Activated T-helper 1 cell treated with anti-CD3 and anti-CD28 coated beads, Interleukin-12 subunit alpha, Interleukin-12 subunit beta, Interleukin-2, Interleukin-4 antibody, amounts not matched to agents 30 ng/mL and 10 ng/mL and 1 ng/mL, durations not matched to agents 14 hours and 24 hours and 36 hours (primary cell): Measurements from ENCODE around the gene MUC7. TPM values are rescaled to one million over a fixed set of nuclear protein-coding genes. Genes with fewer than 3 reads are reported as not detected.

Source experiments
- DNase-seq: peaks from one replicate; pipeline ENCODE4 v3.0.0; 2021; ENCODE audit warnings: low spot score
- H3K27ac Mint-ChIP-seq: one replicate; pipeline ENCODE4 v1.8.0; 2021; ENCODE audit warnings: mild to moderate bottlenecking, mixed read lengths
- H3K27me3 Mint-ChIP-seq: one replicate; pipeline ENCODE4 v1.8.0; 2022; ENCODE audit warnings: mild to moderate bottlenecking, moderate library complexity, mixed read lengths; ENCODE audit not compliant: insufficient read depth
- H3K36me3 Mint-ChIP-seq: one replicate; pipeline ENCODE4 v1.8.0; 2021; ENCODE audit warnings: low read depth, mixed read lengths
- H3K4me1 Mint-ChIP-seq: one replicate; pipeline ENCODE4 v1.8.0; 2021; ENCODE audit warnings: low read depth, mixed read lengths
- H3K4me3 Mint-ChIP-seq: one replicate; pipeline ENCODE4 v1.8.0; 2021; ENCODE audit warnings: mild to moderate bottlenecking, moderate library complexity, mixed read lengths
- H3K9me3 Mint-ChIP-seq: one replicate; pipeline ENCODE4 v1.8.0; 2021; ENCODE audit warnings: mixed read lengths
- intact Hi-C: fragments of 100-400 bp; cut with micrococcal nuclease; formaldehyde crosslinking; loops from one replicate; pipeline ENCODE4 v1.15.1; 2024
- total RNA-seq: library from RNA; stranded (reverse); gene quantifications from 2 replicates; pipeline ENCODE4 v1.2.3, GENCODE V29; 2022

MUC7 gene
- total RNA-seq, 1 donor from 2014 or later = not detected

DNA sequence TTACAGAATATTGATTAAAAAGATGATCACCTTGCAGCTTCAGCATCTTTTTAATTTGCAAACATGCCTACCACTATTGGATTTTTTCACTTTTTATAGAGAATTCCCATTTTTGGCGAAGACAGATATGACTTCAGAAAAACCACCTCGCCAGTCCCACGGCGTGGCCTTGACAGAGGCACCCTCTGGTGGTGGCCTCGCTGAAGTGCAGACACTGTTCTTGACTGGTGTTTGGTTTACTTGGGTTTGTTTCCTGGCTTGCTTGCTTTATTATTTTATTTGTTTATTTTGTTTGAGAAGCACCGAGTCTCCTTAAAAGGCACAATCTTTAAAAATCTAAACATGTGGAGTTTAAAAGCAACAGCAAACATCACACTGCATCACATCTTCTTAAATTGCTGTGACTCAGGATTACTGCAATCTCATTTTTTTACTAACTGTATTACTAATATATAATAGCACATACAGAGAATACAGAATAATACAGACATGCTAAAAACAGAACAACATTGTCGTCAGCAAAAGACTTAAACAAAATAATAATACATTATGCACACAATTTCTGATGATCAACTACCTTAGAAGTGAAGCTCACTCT lies 33.3 kb downstream of the MUC7 start:
- peak; percentile 43 for DNase-seq
- Mint-ChIP-seq H3K4me1 (no peaks in the 10 kb centered on the region), H3K36me3 (no peaks in the 10 kb centered on the region), H3K9me3 (no peaks in the 10 kb centered on the region), H3K27me3 (no peaks in the 10 kb centered on the region), H3K4me3 (no peak overlapping the region), H3K27ac (no peak overlapping the region)
- intact Hi-C loops = loop anchor here (1.0 to 10.0 kb wide), 3 partner anchors 310 to 1186 kb away; partner anchors contain the start of gene ODAM

DNA sequence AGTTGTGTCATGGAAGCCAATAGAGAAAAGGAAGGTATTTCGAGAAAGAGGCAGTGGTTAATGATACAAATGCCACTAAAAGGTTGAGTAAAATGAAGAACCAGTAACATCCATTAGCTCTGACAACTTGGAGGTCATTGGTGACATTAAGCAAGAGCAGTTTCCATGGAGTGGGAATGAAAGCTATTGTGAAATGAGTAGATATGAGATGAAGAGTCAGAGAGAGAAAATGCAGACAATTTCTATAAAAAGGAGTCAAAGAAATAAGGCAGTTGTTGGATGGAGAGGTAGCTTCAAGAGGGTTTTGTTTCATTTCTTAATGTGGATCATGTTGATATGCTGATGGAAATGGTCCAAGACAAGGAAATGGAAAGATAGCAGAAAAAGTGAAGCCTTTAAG lies 36.8 kb downstream of the MUC7 start:
- H3K4me1 Mint-ChIP-seq = no peaks in the 10 kb centered on the region
- H3K27me3 Mint-ChIP-seq = no peaks in the 10 kb centered on the region
- no peak overlapping the region for H3K4me3 Mint-ChIP-seq
- intact Hi-C loops = loop anchor here (10.0 kb wide), 1 partner anchor 314 kb away; the partner anchor contains the start of gene ODAM
- no peak overlapping the region for H3K27ac Mint-ChIP-seq
- no peak for DNase-seq
- no peaks in the 10 kb centered on the region for H3K9me3 Mint-ChIP-seq
- H3K36me3 Mint-ChIP-seq = no peaks in the 10 kb centered on the region

GRCh38 chr4:70511365-70511764 lies 39.4 kb downstream of the MUC7 start:
- no peak for DNase-seq
- no peak overlapping the region for H3K27ac Mint-ChIP-seq
- H3K4me3 Mint-ChIP-seq = no peak overlapping the region
- no peaks in the 10 kb centered on the region for H3K9me3 Mint-ChIP-seq
- intact Hi-C loops = no loop called here
- H3K27me3 Mint-ChIP-seq = no peaks in the 10 kb centered on the region
- no peaks in the 10 kb centered on the region for H3K4me1 Mint-ChIP-seq
- H3K36me3 Mint-ChIP-seq = no peaks in the 10 kb centered on the region

DNA sequence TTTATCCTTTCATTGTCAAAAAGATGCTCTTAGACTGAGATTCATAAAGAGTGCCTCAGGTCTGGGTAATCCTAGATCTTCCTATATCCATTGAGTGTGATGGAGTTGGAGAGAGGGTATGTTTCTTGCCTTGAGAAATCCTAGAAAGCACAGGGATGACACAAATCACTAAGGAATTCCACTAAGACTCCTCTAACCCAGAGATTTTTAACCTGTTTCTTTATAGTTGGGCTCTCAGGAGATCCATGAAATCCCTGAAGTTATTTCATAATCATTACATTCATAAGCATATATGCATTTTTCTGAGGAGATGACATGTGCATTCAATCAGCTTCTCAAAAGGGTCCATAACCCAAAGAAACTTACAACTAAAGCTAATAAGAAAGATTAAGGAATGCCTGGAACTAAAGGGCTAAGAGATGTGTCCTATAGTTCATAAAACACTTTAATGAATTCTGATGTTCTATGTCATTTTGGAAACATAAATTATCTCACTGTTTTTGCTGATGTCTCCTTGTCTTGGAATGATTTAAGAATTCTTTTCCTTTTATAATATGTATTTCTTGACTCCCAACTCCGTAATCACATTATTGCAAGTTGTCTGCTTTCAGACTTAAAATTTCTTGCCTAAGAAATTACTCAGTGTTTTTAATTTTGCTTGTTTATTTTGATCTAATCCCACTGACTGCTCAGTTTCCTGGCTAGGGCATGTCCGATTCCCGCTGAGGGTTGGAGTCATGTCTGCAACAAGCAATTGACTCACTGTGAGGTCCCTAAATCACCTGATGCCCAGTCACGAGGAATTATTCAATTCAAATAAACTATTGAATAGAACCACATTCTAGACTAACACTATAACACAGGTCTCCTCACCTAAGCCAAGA lies 43.6 kb downstream of the MUC7 start:
- Mint-ChIP-seq H3K4me1 (no peaks in the 10 kb centered on the region), H3K27me3 (no peaks in the 10 kb centered on the region), H3K9me3 (no peaks in the 10 kb centered on the region), H3K27ac (no peak overlapping the region), H3K36me3 (no peaks in the 10 kb centered on the region), H3K4me3 (no peak overlapping the region)
- intact Hi-C loops = no loop called here
- DNase-seq = no peak

DNA sequence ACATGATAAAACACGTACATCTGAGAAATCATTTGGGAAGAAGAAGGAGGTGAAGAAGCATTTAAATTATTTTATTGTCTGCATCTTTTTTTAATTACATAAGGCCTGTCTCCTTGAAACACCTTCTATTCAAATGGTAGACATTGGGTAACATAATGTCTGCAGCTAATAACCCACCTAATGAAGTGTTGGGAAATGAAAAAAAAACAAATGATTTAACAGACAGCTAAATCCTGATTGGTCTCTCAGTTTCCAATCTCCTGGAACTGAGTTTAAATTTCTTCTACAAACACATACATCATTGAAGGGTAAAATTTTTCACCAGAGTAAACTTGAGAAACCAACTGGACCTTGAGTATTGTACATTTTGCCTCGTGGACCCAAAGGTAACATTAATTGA lies 46.3 kb downstream of the MUC7 start, which contains the start of gene AMTN:
Gene AMTN, plus strand, starts transcription at position 301 of the 400 bp plus-strand sequence. CDS start 209 bp downstream, outside the sequence.
- Mint-ChIP-seq H3K36me3 (no peaks in the 10 kb centered on the region), H3K4me1 (no peaks in the 10 kb centered on the region), H3K27ac (no peak within 1 kb of the TSS), H3K9me3 (no peaks in the 10 kb centered on the region), H3K27me3 (no peaks in the 10 kb centered on the region), H3K4me3 (no peak within 1 kb of the TSS)
- intact Hi-C loops = no loop called here
- no peak for DNase-seq

DNA sequence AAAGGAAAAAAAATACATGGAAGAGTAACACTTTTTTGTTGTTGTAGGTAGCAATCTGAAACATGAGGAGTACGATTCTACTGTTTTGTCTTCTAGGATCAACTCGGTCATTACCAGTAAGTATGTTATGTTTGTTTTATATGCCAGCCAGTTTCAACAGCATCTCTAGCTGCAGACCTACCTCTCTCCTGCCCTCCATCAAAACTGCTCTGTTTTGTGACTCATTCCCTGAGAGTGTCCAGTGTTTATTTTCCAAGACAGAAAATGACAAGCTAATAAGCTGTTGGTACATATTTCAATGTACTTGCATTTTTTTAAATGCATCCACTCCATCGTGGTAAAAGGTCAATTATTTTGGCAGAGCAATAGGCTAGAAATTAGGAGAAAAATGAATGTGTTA lies 46.7 kb downstream of the MUC7 start:
- no peaks in the 10 kb centered on the region for H3K4me1 Mint-ChIP-seq
- intact Hi-C loops = no loop called here
- H3K36me3 Mint-ChIP-seq = no peaks in the 10 kb centered on the region
- no peaks in the 10 kb centered on the region for H3K9me3 Mint-ChIP-seq
- DNase-seq = no peak
- H3K27ac Mint-ChIP-seq = no peak overlapping the region
- no peak overlapping the region for H3K4me3 Mint-ChIP-seq
- no peaks in the 10 kb centered on the region for H3K27me3 Mint-ChIP-seq

DNA sequence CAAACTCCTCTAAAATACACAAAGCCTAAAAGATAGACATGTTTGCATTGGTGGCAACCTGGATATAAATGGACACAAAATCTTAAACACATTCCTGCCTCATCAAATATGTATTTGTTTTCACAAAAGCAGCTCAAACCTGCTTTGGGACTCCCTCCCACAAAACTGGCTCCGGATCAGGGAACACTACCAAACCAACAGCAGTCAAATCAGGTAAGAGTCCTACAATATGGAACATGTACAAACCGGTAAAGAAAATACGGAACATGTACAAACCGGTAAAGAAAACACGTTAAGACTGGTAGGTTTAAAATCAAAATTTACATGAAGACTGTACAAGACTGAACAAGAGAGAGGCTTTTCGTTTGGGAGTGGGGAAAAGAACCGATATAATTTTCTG lies 50.6 kb downstream of the MUC7 start:
- no peaks in the 10 kb centered on the region for H3K36me3 Mint-ChIP-seq
- H3K27me3 Mint-ChIP-seq = peaks cover 2% of the 10 kb centered on the region
- DNase-seq = no peak
- no peaks in the 10 kb centered on the region for H3K9me3 Mint-ChIP-seq
- no peak overlapping the region for H3K4me3 Mint-ChIP-seq
- H3K4me1 Mint-ChIP-seq = no peaks in the 10 kb centered on the region
- intact Hi-C loops = no loop called here
- H3K27ac Mint-ChIP-seq = no peak overlapping the region

DNA sequence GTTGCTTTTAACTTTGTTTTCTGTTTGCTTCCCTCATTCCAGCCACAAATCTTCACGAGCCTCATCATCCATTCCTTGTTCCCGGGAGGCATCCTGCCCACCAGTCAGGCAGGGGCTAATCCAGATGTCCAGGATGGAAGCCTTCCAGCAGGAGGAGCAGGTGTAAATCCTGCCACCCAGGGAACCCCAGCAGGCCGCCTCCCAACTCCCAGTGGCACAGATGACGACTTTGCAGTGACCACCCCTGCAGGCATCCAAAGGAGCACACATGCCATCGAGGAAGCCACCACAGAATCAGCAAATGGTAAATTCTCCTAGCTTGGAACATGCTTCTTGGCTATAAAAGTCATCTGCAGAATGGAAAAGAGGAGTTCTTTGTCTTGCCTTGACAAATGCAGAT lies 59.0 kb downstream of the MUC7 start:
- DNase-seq = no peak
- H3K4me3 Mint-ChIP-seq = no peak overlapping the region
- no peaks in the 10 kb centered on the region for H3K4me1 Mint-ChIP-seq
- intact Hi-C loops = no loop called here
- H3K9me3 Mint-ChIP-seq = no peaks in the 10 kb centered on the region
- no peaks in the 10 kb centered on the region for H3K36me3 Mint-ChIP-seq
- no peak overlapping the region for H3K27ac Mint-ChIP-seq
- peaks cover 2% of the 10 kb centered on the region for H3K27me3 Mint-ChIP-seq

DNA sequence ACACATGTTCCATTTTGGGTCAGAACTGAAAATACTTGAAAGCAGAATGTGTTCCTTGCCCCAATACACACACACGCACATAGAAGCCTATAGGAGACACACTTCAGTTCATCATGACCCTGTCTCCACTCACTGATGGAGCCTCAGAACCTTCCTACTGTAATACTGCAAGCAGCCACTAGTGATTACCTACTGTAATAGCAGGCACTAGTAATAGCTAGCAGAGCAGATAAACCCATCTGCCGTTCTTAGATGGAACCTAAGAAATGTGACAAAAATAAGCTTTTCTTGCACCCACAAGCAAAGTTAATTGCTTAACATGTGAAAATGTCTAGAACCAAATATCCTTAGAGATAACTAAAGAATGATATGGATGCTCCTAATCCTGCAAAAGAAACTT lies 60.0 kb downstream of the MUC7 start:
- Mint-ChIP-seq H3K36me3 (no peaks in the 10 kb centered on the region), H3K27me3 (no peaks in the 10 kb centered on the region), H3K4me1 (no peaks in the 10 kb centered on the region), H3K27ac (no peak overlapping the region), H3K9me3 (no peaks in the 10 kb centered on the region), H3K4me3 (no peak overlapping the region)
- DNase-seq = no peak
- intact Hi-C loops = no loop called here

Other genes starting within 250 kb of the MUC7 start
- gene FDCSP, start 246.1 kb upstream of the MUC7 start, total RNA-seq = not detected in 2 replicates
- not detected in 2 replicates for gene CSN3, start 229.6 kb upstream of the MUC7 start, total RNA-seq
- not detected in 2 replicates for gene CABS1, start 137.2 kb upstream of the MUC7 start, total RNA-seq
- not detected in 2 replicates for gene SMR3A, start 111.4 kb upstream of the MUC7 start, total RNA-seq
- gene SMR3B, start 89.1 kb upstream of the MUC7 start, total RNA-seq = not detected in 2 replicates
- not detected in 2 replicates for gene OPRPN, start 74.3 kb upstream of the MUC7 start, total RNA-seq
- not detected in 2 replicates for gene AMTN, start 46.4 kb downstream of the MUC7 start, total RNA-seq
- not detected in 2 replicates for gene AMBN, start 120.1 kb downstream of the MUC7 start, total RNA-seq
- gene ENAM, start 156.5 kb downstream of the MUC7 start, total RNA-seq = not detected in 2 replicates
- not detected in 2 replicates for gene JCHAIN, start 194.3 kb downstream of the MUC7 start, total RNA-seq
- 51.5 and 52.8 TPM in 2 replicates for gene UTP3, start 216.3 kb downstream of the MUC7 start, total RNA-seq
- gene RUFY3, start 249.8 kb downstream of the MUC7 start, total RNA-seq = 12.5 and 13.4 TPM in 2 replicates